Karpas-422 (cell line): Measurements from ENCODE around the gene NPTX2. TPM values are rescaled to one million over a fixed set of nuclear protein-coding genes. Genes with fewer than 3 reads are reported as not detected.

Source experiments
- DNase-seq: peaks from one replicate; pipeline ENCODE4 v3.0.0-alpha.2; 2015
- H2AFZ ChIP-seq: fragments of 200-600 bp; sonication (generic); 2 replicates; pipeline ENCODE4 v1.6.1; 2014; ENCODE audit warnings: antibody characterized with exemption, low read length, mixed read lengths
- H3K27ac ChIP-seq: fragments of 200-600 bp; sonication (generic); 2 replicates; pipeline ENCODE4 v1.5.1; 2014; ENCODE audit warnings: mild to moderate bottlenecking, low read length, moderate library complexity
- H3K27me3 ChIP-seq: fragments of 200-600 bp; sonication (generic); 2 replicates; pipeline ENCODE4 v1.6.1; 2014; ENCODE audit warnings: low read length, mixed read lengths
- H3K36me3 ChIP-seq: fragments of 200-600 bp; sonication (generic); 2 replicates; pipeline ENCODE4 v1.6.1; 2014; ENCODE audit warnings: low read length, mixed read lengths; ENCODE audit not compliant: insufficient read depth
- H3K4me1 ChIP-seq: fragments of 200-600 bp; sonication (generic); 2 replicates; pipeline ENCODE4 v1.6.1; 2014; ENCODE audit warnings: mild to moderate bottlenecking, low read length, mixed read lengths
- H3K4me2 ChIP-seq: fragments of 200-600 bp; sonication (generic); 2 replicates; pipeline ENCODE4 v1.6.1; 2014; ENCODE audit warnings: low read length, low read depth, mild to moderate bottlenecking; ENCODE audit not compliant: poor library complexity, severe bottlenecking
- H3K4me3 ChIP-seq: fragments of 200-600 bp; sonication (generic); 2 replicates; pipeline ENCODE4 v1.5.1; 2014; ENCODE audit warnings: mild to moderate bottlenecking, antibody characterized with exemption, low read length, mixed read lengths
- H3K79me2 ChIP-seq: fragments of 200-600 bp; sonication (generic); 2 replicates; pipeline ENCODE4 v1.6.1; 2014; ENCODE audit warnings: mild to moderate bottlenecking, low read length, mixed read lengths
- H3K9ac ChIP-seq: fragments of 200-600 bp; sonication (generic); 2 replicates; pipeline ENCODE4 v1.6.0; 2014; ENCODE audit warnings: low read length
- H3K9me2 ChIP-seq: fragments of 200-600 bp; sonication (generic), shearing (Covaris generic); replicated peaks from 2 replicates; pipeline ENCODE4 v1.6.0; 2014; ENCODE audit warnings: mild to moderate bottlenecking, low read length, moderate library complexity; ENCODE audit not compliant: insufficient read depth
- H3K9me3 ChIP-seq: fragments of 300-700, 200-600 bp; sonication (generic); 2 replicates; pipeline ENCODE4 v1.6.1; 2014; ENCODE audit warnings: low read length, mixed read lengths
- H4K20me1 ChIP-seq: fragments of 200-600 bp; sonication (generic); 2 replicates; pipeline ENCODE4 v1.6.1; 2014; ENCODE audit warnings: mild to moderate bottlenecking, antibody characterized with exemption, low read length, low read depth; ENCODE audit not compliant: insufficient read depth
- total RNA-seq: library from RNA; depleted of rRNA; stranded (reverse); fragments of >200 nt; shearing (Covaris generic); gene quantifications from 2 replicates; pipeline ENCODE4 v1.2.3, GENCODE V29; 2014; ENCODE audit warnings: low replicate concordance

Gene NPTX2
- total RNA-seq, 1 experiment from 2014 or later = not detected

- H4K20me1 ChIP-seq = no peaks in the 10 kb centered on the region
- H3K4me1 ChIP-seq = peaks cover 7% of the 10 kb centered on the region
- H3K27ac ChIP-seq = no peak overlapping the region
Observed at GRCh38 chr7:98653601-98654310, 36.7 kb downstream of the NPTX2 start.

GRCh38 chr7:98654524-98655272 lies 37.6 kb downstream of the NPTX2 start:
- Histone ChIP-seq H2AFZ (no peak overlapping the region), H3K9me3 (no peaks in the 10 kb centered on the region), H3K4me1 (peaks cover 7% of the 10 kb centered on the region), H3K27me3 (no peaks in the 10 kb centered on the region), H3K36me3 (no peaks in the 10 kb centered on the region), H4K20me1 (no peaks in the 10 kb centered on the region), H3K9ac (no peak overlapping the region), H3K4me3 (no peak overlapping the region), H3K79me2 (no peaks in the 10 kb centered on the region), H3K9me2 (no peaks in the 10 kb centered on the region), H3K4me2 (no peak overlapping the region), H3K27ac (no peak overlapping the region)
- no peak for DNase-seq

More at GRCh38 chr7:98653601-98654310, 36.7 kb downstream of the NPTX2 start:
- DNase-seq = no peak
- Histone ChIP-seq H3K4me3 (no peak overlapping the region), H3K27me3 (no peaks in the 10 kb centered on the region), H3K9me3 (no peaks in the 10 kb centered on the region), H3K9ac (no peak overlapping the region), H3K9me2 (no peaks in the 10 kb centered on the region), H3K79me2 (no peaks in the 10 kb centered on the region), H3K36me3 (no peaks in the 10 kb centered on the region), H3K4me2 (no peak overlapping the region), H2AFZ (no peak overlapping the region)

GRCh38 chr7:98655611-98656010 lies 38.5 kb downstream of the NPTX2 start:
- Histone ChIP-seq H3K4me2 (no peak overlapping the region), H3K9me2 (no peaks in the 10 kb centered on the region), H3K9me3 (no peaks in the 10 kb centered on the region), H4K20me1 (no peaks in the 10 kb centered on the region), H3K79me2 (no peaks in the 10 kb centered on the region), H3K4me1 (peaks cover 7% of the 10 kb centered on the region), H3K27ac (no peak overlapping the region), H3K4me3 (no peak overlapping the region), H3K9ac (no peak overlapping the region), H3K27me3 (no peaks in the 10 kb centered on the region), H2AFZ (no peak overlapping the region), H3K36me3 (no peaks in the 10 kb centered on the region)
- no peak for DNase-seq

- H3K9me2 ChIP-seq = no peaks in the 10 kb centered on the region
- DNase-seq = no peak
- no peaks in the 10 kb centered on the region for H3K36me3 ChIP-seq
- no peak overlapping the region for H3K27ac ChIP-seq
- H3K4me1 ChIP-seq = peaks cover 7% of the 10 kb centered on the region
- H3K4me3 ChIP-seq = no peak overlapping the region
- no peaks in the 10 kb centered on the region for H3K79me2 ChIP-seq
- H3K9me3 ChIP-seq = no peaks in the 10 kb centered on the region
- H4K20me1 ChIP-seq = no peaks in the 10 kb centered on the region
- no peak overlapping the region for H3K4me2 ChIP-seq
- H3K27me3 ChIP-seq = no peaks in the 10 kb centered on the region
- no peak overlapping the region for H3K9ac ChIP-seq
- no peak overlapping the region for H2AFZ ChIP-seq
Observed at GRCh38 chr7:98656899-98657298, 39.8 kb downstream of the NPTX2 start.

- no peaks in the 10 kb centered on the region for H4K20me1 ChIP-seq
- no peak for DNase-seq
- H3K9ac ChIP-seq = no peak overlapping the region
- H3K9me3 ChIP-seq = no peaks in the 10 kb centered on the region
- no peak overlapping the region for H3K4me2 ChIP-seq
- no peaks in the 10 kb centered on the region for H3K79me2 ChIP-seq
- no peaks in the 10 kb centered on the region for H3K27me3 ChIP-seq
- no peak overlapping the region for H3K27ac ChIP-seq
- H3K9me2 ChIP-seq = no peaks in the 10 kb centered on the region
- H3K36me3 ChIP-seq = no peaks in the 10 kb centered on the region
- no peak overlapping the region for H2AFZ ChIP-seq
- H3K4me3 ChIP-seq = no peak overlapping the region
- H3K4me1 ChIP-seq = peaks cover 2% of the 10 kb centered on the region
Observed at GRCh38 chr7:98657736-98658135, 40.7 kb downstream of the NPTX2 start.

- Histone ChIP-seq H3K27me3 (no peaks in the 10 kb centered on the region), H4K20me1 (no peaks in the 10 kb centered on the region), H3K36me3 (no peaks in the 10 kb centered on the region), H3K4me2 (no peak overlapping the region), H3K4me1 (no peaks in the 10 kb centered on the region), H3K9ac (no peak overlapping the region), H3K4me3 (no peak overlapping the region), H2AFZ (no peak overlapping the region), H3K9me2 (no peaks in the 10 kb centered on the region), H3K27ac (no peak overlapping the region), H3K9me3 (no peaks in the 10 kb centered on the region), H3K79me2 (no peaks in the 10 kb centered on the region)
- no peak for DNase-seq
Observed at GRCh38 chr7:98659756-98660155, 42.7 kb downstream of the NPTX2 start.

- Histone ChIP-seq H3K4me3 (no peak overlapping the region), H3K4me1 (no peaks in the 10 kb centered on the region), H3K36me3 (no peaks in the 10 kb centered on the region), H3K9ac (no peak overlapping the region), H3K4me2 (no peak overlapping the region), H3K79me2 (no peaks in the 10 kb centered on the region), H3K9me3 (no peaks in the 10 kb centered on the region), H3K9me2 (no peaks in the 10 kb centered on the region), H3K27ac (no peak overlapping the region), H4K20me1 (no peaks in the 10 kb centered on the region), H2AFZ (no peak overlapping the region), H3K27me3 (no peaks in the 10 kb centered on the region)
- no peak for DNase-seq
Observed at GRCh38 chr7:98661607-98662006, 44.5 kb downstream of the NPTX2 start.

- Histone ChIP-seq H3K9ac (no peak overlapping the region), H3K79me2 (no peaks in the 10 kb centered on the region), H3K9me2 (no peaks in the 10 kb centered on the region), H2AFZ (no peak overlapping the region), H3K4me1 (no peaks in the 10 kb centered on the region), H4K20me1 (no peaks in the 10 kb centered on the region), H3K4me2 (no peak overlapping the region), H3K4me3 (no peak overlapping the region), H3K27ac (no peak overlapping the region), H3K36me3 (no peaks in the 10 kb centered on the region), H3K27me3 (no peaks in the 10 kb centered on the region), H3K9me3 (no peaks in the 10 kb centered on the region)
- DNase-seq = no peak
Observed at GRCh38 chr7:98662289-98662688, 45.2 kb downstream of the NPTX2 start.
